GM20431 (cell line): ENCODE measurements around the gene SPATA31E1.

Experiments
- in situ Hi-C: fragments of 300-500 bp; cut with MseI, MboI; formaldehyde crosslinking; loops from one replicate; pipeline ENCODE4 v1.15.0; 2020; ENCODE audit warnings: low sequenced_read_pairs; ENCODE audit not compliant: unreplicated experiment

SPATA31E1 gene

GRCh38 chr9:87862536-87863268 is 20.0 kb upstream of the SPATA31E1 start:
- in situ Hi-C loops: no loop called here

- in situ Hi-C loops: no loop called here
Observed at GRCh38 chr9:87863882-87864465, 18.7 kb upstream of the SPATA31E1 start.

- in situ Hi-C loops: no loop called here
Observed at GRCh38 chr9:87864915-87865314, 17.8 kb upstream of the SPATA31E1 start.

- in situ Hi-C loops: no loop called here
Observed at GRCh38 chr9:87865626-87866025, 17.1 kb upstream of the SPATA31E1 start.

GRCh38 chr9:87867391-87867790 is 15.3 kb upstream of the SPATA31E1 start:
- in situ Hi-C loops: no loop called here

- in situ Hi-C loops: no loop called here
Observed at GRCh38 chr9:87868175-87868574, 14.5 kb upstream of the SPATA31E1 start.

GRCh38 chr9:87868635-87869034 is 14.0 kb upstream of the SPATA31E1 start:
- in situ Hi-C loops: no loop called here

- in situ Hi-C loops: no loop called here
Observed at GRCh38 chr9:87869082-87869481, 13.6 kb upstream of the SPATA31E1 start.

- in situ Hi-C loops: no loop called here
Observed at GRCh38 chr9:87871425-87872078, 11.1 kb upstream of the SPATA31E1 start.

GRCh38 chr9:87872079-87872624 is 10.5 kb upstream of the SPATA31E1 start:
- in situ Hi-C loops: no loop called here

GRCh38 chr9:87873607-87874303 is 8.9 kb upstream of the SPATA31E1 start:
- in situ Hi-C loops: no loop called here

- in situ Hi-C loops: no loop called here
Observed at GRCh38 chr9:87874304-87874623, 8.4 kb upstream of the SPATA31E1 start.

GRCh38 chr9:87875060-87875459 is 7.6 kb upstream of the SPATA31E1 start:
- in situ Hi-C loops: no loop called here

- in situ Hi-C loops: no loop called here
Observed at GRCh38 chr9:87875831-87876545, 6.7 kb upstream of the SPATA31E1 start.

- in situ Hi-C loops: no loop called here
Observed at GRCh38 chr9:87876708-87877107, 6.0 kb upstream of the SPATA31E1 start.

GRCh38 chr9:87878989-87879511 is 3.6 kb upstream of the SPATA31E1 start:
- in situ Hi-C loops: no loop called here

- in situ Hi-C loops: no loop called here
Observed at GRCh38 chr9:87880116-87880515, 2.6 kb upstream of the SPATA31E1 start.

GRCh38 chr9:87880683-87881082 is 2.0 kb upstream of the SPATA31E1 start:
- in situ Hi-C loops: no loop called here

- in situ Hi-C loops: no loop called here
Observed at GRCh38 chr9:87883274-87883673, 597 bp downstream of the SPATA31E1 start.

- in situ Hi-C loops: no loop called here
Observed at GRCh38 chr9:87883990-87884389, 1.3 kb downstream of the SPATA31E1 start.
